Esophagus muscularis mucosa (tissue), 4 donors: ENCODE measurements around the gene CCK.

ENCODE experiments used
- EP300 ChIP-seq: sonication (generic); formaldehyde crosslinking; IDR thresholded peaks from one replicate; pipeline ENCODE4 v1.6.1; 2017; ENCODE audit warnings: antibody characterized with exemption
- POLR2A ChIP-seq: fragments of 450-650 bp; IDR thresholded peaks from one replicate; pipeline ENCODE4 v1.6.1; 2017; ENCODE audit warnings: antibody characterized with exemption, moderate library complexity, mild to moderate bottlenecking, low read depth
- TF ChIP-seq, protein P1 (sequence below), 3 experiments: fragments of 200-600 bp in 2 of 3; fragments of 450-650 bp in 1 of 3; sonication (generic) in 2 of 3; IDR thresholded peaks; one replicate each; pipeline ENCODE4 v1.5.1; 2017 to 2019; ENCODE audit warnings: antibody characterized with exemption in 3 of 3, mild to moderate bottlenecking in 2 of 3, moderate library complexity in 1 of 3

- TF ChIP-seq, protein P1, sequence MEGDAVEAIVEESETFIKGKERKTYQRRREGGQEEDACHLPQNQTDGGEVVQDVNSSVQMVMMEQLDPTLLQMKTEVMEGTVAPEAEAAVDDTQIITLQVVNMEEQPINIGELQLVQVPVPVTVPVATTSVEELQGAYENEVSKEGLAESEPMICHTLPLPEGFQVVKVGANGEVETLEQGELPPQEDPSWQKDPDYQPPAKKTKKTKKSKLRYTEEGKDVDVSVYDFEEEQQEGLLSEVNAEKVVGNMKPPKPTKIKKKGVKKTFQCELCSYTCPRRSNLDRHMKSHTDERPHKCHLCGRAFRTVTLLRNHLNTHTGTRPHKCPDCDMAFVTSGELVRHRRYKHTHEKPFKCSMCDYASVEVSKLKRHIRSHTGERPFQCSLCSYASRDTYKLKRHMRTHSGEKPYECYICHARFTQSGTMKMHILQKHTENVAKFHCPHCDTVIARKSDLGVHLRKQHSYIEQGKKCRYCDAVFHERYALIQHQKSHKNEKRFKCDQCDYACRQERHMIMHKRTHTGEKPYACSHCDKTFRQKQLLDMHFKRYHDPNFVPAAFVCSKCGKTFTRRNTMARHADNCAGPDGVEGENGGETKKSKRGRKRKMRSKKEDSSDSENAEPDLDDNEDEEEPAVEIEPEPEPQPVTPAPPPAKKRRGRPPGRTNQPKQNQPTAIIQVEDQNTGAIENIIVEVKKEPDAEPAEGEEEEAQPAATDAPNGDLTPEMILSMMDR (IDR thresholded peaks at IDR 0.05) = no peak
- TF ChIP-seq POLR2A (no peak), EP300 (no peak)
Measured at GRCh38 chr3:42263354-42264346, 2.3 kb downstream of the CCK start.
